GM23248 (cell line): ENCODE measurements around the gene BUD31. TPM values are rescaled to one million over a fixed set of nuclear protein-coding genes. Genes with fewer than 3 reads are reported as not detected.

Experiments used
- DNase-seq: peaks from one replicate; pipeline ENCODE4 v3.0.0-alpha.2; 2015
- H2AFZ ChIP-seq: fragments of 200-600 bp; sonication (generic); 2 replicates; pipeline ENCODE4 v1.6.1; 2016; ENCODE audit warnings: antibody characterized with exemption
- H3F3A ChIP-seq: fragments of 200-600 bp; sonication (generic); 2 replicates; pipeline ENCODE4 v1.6.1; 2016; ENCODE audit warnings: mild to moderate bottlenecking, antibody characterized with exemption, mixed run types; ENCODE audit not compliant: insufficient read depth
- H3K27ac ChIP-seq: fragments of 200-600 bp; sonication (generic); 2 replicates; pipeline ENCODE4 v1.5.1; 2016; ENCODE audit warnings: mild to moderate bottlenecking
- H3K27me3 ChIP-seq: fragments of 200-600 bp; sonication (generic); replicated peaks from 2 replicates; pipeline ENCODE4 v1.6.1; 2016; ENCODE audit warnings: mild to moderate bottlenecking; ENCODE audit not compliant: insufficient read depth
- H3K36me3 ChIP-seq: fragments of 200-600 bp; sonication (generic); 2 replicates; pipeline ENCODE4 v1.6.1; 2016; ENCODE audit warnings: low read depth, mild to moderate bottlenecking
- H3K4me1 ChIP-seq: fragments of 200-600 bp; sonication (generic); 2 replicates; pipeline ENCODE4 v1.6.1; 2016; ENCODE audit warnings: mild to moderate bottlenecking; ENCODE audit not compliant: insufficient read depth
- H3K4me2 ChIP-seq: fragments of 200-600 bp; sonication (generic); one replicate; pipeline ENCODE4 v1.6.1; 2016; ENCODE audit warnings: mild to moderate bottlenecking; ENCODE audit not compliant: unreplicated experiment
- H3K4me3 ChIP-seq: fragments of 200-600 bp; sonication (generic); 2 replicates; pipeline ENCODE4 v1.5.1; 2016; ENCODE audit warnings: mild to moderate bottlenecking
- H3K79me2 ChIP-seq: fragments of 200-600 bp; sonication (generic); 2 replicates; pipeline ENCODE4 v1.6.1; 2016; ENCODE audit warnings: mild to moderate bottlenecking; ENCODE audit not compliant: insufficient read depth
- H3K9ac ChIP-seq: fragments of 200-600 bp; sonication (generic); 2 replicates; pipeline ENCODE4 v1.6.1; 2016; ENCODE audit warnings: mild to moderate bottlenecking
- H3K9me2 ChIP-seq: fragments of 200-600 bp; sonication (generic); 2 replicates; pipeline ENCODE4 v1.6.1; 2016; ENCODE audit warnings: mixed run types, mild to moderate bottlenecking, moderate library complexity; ENCODE audit not compliant: insufficient read depth
- H3K9me3 ChIP-seq: fragments of 200-600 bp; sonication (generic); one replicate; pipeline ENCODE4 v1.6.1; 2017; ENCODE audit warnings: low read depth
- H4K20me1 ChIP-seq: fragments of 200-600 bp; sonication (generic); 2 replicates; pipeline ENCODE4 v1.6.0; 2016; ENCODE audit not compliant: insufficient read depth
- EZH2 ChIP-seq: fragments of 200-600 bp; sonication (generic); IDR thresholded peaks from 2 replicates; pipeline ENCODE4 v1.6.1; 2018; ENCODE audit warnings: antibody characterized with exemption, mild to moderate bottlenecking; ENCODE audit not compliant: insufficient read depth, poor library complexity, severe bottlenecking
- EZH2phosphoT487 ChIP-seq: fragments of 200-600 bp; sonication (generic); IDR thresholded peaks from 2 replicates; pipeline ENCODE4 v1.6.1; 2018; ENCODE audit warnings: antibody characterized with exemption, moderate library complexity, mild to moderate bottlenecking, low read depth; ENCODE audit not compliant: insufficient read depth
- WGBS, 2 experiments: methylation state at CpG; one replicate each; pipeline ENCODE4 v1.1.6; 2015 to 2017; ENCODE audit warnings: low lambda C conversion rate in 2 of 2, low coverage in 1 of 2; ENCODE audit errors: missing lambda C conversion rate in 2 of 2; 5-methylcytosine and 5-hydroxymethylcytosine counted together
- in situ Hi-C: fragments of 300-500 bp; cut with MboI; formaldehyde crosslinking; loops from 2 replicates; pipeline ENCODE4 v1.15.0; 2020
- polyA plus RNA-seq: library from polyadenylated mRNA; unstranded; fragments of >200 nt; fragmentation: Nextera tagmentation; extraction: Ambion mirVana; gene quantifications from 2 replicates; pipeline ENCODE4 v1.2.1, GENCODE V29; 2016
- total RNA-seq: library from RNA; depleted of rRNA; stranded (reverse); fragments of >200 nt; shearing (Covaris generic); gene quantifications from 2 replicates; pipeline ENCODE4 v1.2.3, GENCODE V29; 2014; rRNA removed

BUD31 gene
- total RNA-seq (71.8 and 79.4 TPM in 2 replicates), polyA plus RNA-seq (316 and 318 TPM in 2 replicates)

DNA sequence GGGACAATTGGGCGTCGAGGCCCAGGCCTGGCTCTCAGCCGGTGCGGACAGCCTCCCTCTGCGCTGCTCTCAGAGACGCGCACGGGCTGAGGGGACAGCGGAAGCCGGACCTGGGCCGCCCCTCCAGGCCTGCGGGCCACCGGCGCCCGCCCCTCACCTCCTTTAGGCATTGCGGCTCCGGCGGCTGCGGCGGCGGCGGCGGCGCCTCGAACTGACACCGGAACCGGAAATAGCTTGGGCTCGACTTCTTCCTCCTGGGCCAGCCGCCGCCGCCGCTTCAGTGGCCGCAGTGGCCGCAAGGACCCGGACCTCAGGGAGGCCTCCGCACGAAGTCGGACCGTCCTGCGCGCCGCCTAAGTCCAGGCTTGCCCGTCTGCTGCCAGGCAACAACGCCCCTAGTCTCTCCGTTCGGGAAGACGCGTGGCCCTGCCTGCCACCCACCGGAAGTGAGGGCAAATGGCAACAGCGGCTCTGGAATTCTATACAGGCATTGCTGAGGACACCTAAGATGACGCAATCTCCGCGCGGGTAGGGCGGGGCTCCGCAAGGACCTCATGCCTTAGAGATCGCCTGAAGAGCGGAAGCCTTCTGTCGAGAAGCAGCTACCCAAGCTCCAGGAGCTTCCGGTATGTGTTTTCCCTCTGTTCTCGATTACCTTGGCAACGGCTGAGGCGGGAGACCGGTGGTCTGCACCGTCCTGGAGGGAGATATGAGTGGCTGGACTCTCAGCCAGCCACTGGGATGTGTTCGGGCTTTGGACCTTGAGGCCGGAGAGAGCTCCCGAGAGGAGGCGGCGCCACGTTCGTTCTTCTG lies at the start of gene BUD31, which contains the start of gene PDAP1:
BUD31 (plus strand) TSS at position 591 of the 813 bp plus-strand sequence. CDS start 2,124 bp downstream, outside the sequence.
PDAP1 (minus strand) TSS at position 219 of the 813 bp plus-strand sequence; CDS start at position 170, 49 bp downstream.
- Histone ChIP-seq H3K27ac (peak within 1 kb of the TSS; percentile 96), H3K9me3 (no peaks in the 10 kb centered on the region), H3K9me2 (no peaks in the 10 kb centered on the region), H2AFZ (peak within 1 kb of the TSS; percentile 64), H3K4me1 (peaks cover 31% of the 10 kb centered on the region), H3K27me3 (no peaks in the 10 kb centered on the region), H3K36me3 (peaks cover 30% of the 10 kb centered on the region), H3F3A (peaks cover 27% of the 10 kb centered on the region), H4K20me1 (0 out of 2 replicates have a peak, but pooled peaks cover 9% of the 10 kb centered on the region), H3K4me2 (peak within 1 kb of the TSS; percentile 100), H3K9ac (peak within 1 kb of the TSS; percentile 98), H3K79me2 (peaks cover 95% of the 10 kb centered on the region), H3K4me3 (peak within 1 kb of the TSS; percentile 100)
- WGBS, 2 experiments = 1% methylated on average over 56 to 71 of the region's 72 CpGs
- no peak for TF ChIP-seq EZH2
- no peak for TF ChIP-seq EZH2phosphoT487
- in situ Hi-C loops = no loop called here
- DNase-seq = peak; percentile 97

DNA sequence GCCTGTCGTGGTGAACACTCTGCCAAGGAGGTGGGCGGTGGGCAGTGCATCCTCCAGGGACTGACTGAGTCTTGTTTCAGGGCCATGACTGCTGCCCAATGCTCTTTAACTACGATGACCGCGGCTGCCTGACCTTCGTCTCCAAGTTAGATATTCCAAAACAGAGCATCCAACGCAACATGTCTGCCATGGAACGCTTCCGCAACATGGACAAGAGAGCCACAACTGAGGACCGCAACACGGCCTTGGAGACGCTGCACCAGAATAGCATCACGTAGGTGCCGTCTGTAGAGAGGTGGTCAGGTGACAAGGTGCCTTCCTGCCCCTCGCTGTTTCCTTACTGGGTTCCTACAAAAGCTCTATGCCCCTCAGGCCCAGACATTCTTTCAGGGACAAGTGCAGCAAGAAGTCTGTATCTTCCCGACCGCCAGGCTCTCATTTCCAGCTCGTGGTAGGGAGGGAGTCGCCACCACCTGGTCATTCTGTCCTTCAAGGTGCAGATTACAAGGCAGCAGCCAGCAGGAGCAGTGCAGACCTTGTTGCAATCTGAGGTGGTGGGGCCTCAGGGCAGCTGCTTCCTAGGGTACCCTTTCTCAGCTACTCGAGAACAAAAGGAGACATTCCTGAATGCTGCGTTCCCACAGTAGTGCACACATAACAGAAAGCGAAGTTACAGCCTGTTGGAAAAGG lies 49.2 kb upstream of the BUD31 start:
- no peaks in the 10 kb centered on the region for H3K27me3 ChIP-seq
- in situ Hi-C loops = no loop called here
- TF ChIP-seq EZH2 = no peak
- no peak for TF ChIP-seq EZH2phosphoT487

DNA sequence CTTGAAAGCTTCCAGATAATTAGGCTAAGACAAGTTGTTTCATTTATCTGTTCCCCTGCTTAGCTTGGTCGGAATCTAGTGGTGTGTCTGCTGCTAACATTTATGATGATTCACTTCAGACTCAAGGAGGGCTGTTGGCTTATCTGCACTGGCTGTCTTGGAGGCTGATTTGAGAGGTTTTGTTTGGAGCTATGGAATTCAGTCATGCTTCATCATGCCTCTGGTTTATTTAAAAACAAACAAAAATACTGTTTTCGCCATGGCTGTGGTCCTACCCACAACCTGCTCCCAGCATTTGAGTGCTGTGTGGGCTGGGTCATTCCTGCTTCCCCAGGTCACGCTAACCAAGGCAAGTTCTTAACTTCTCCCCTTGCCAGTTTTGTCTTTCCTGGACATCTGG lies 46.0 kb upstream of the BUD31 start:
- Histone ChIP-seq H3F3A (peaks cover 44% of the 10 kb centered on the region), H3K27me3 (no peaks in the 10 kb centered on the region), H3K27ac (peak overlapping the region; percentile 50), H4K20me1 (no peaks in the 10 kb centered on the region), H3K4me3 (no peak overlapping the region), H3K36me3 (peaks cover 49% of the 10 kb centered on the region), H3K4me1 (peaks cover 8% of the 10 kb centered on the region; the same call in 1 of the 2 replicates), H3K9me2 (no peaks in the 10 kb centered on the region), H3K9ac (peak overlapping the region; percentile 12), H3K79me2 (peaks cover 6% of the 10 kb centered on the region; the same call in 1 of the 2 replicates), H2AFZ (no peak overlapping the region), H3K9me3 (no peaks in the 10 kb centered on the region), H3K4me2 (no peak overlapping the region)
- WGBS, 2 experiments = 48 to 52% methylated on average over 3 of the region's 3 CpGs
- DNase-seq = peak; percentile 76
- TF ChIP-seq EZH2phosphoT487 = no peak
- TF ChIP-seq EZH2 = no peak
- in situ Hi-C loops = no loop called here

More for the DNA sequence above, 49.2 kb upstream of the BUD31 start:
- H3F3A ChIP-seq = peaks cover 38% of the 10 kb centered on the region
- WGBS, 2 experiments = 90 to 92% methylated on average over 22 of the region's 22 CpGs
- no peak overlapping the region for H3K4me3 ChIP-seq
- no peaks in the 10 kb centered on the region for H3K9me3 ChIP-seq
- H2AFZ ChIP-seq = no peak overlapping the region
- DNase-seq = no peak
- H3K9me2 ChIP-seq = no peaks in the 10 kb centered on the region
- H4K20me1 ChIP-seq = no peaks in the 10 kb centered on the region
- H3K4me2 ChIP-seq = no peak overlapping the region
- H3K4me1 ChIP-seq = peaks cover 8% of the 10 kb centered on the region; the same call in 1 of the 2 replicates
- H3K79me2 ChIP-seq = peaks cover 4% of the 10 kb centered on the region; the same call in 1 of the 2 replicates
- H3K36me3 ChIP-seq = peaks cover 37% of the 10 kb centered on the region
- no peak overlapping the region for H3K9ac ChIP-seq
- no peak overlapping the region for H3K27ac ChIP-seq

DNA sequence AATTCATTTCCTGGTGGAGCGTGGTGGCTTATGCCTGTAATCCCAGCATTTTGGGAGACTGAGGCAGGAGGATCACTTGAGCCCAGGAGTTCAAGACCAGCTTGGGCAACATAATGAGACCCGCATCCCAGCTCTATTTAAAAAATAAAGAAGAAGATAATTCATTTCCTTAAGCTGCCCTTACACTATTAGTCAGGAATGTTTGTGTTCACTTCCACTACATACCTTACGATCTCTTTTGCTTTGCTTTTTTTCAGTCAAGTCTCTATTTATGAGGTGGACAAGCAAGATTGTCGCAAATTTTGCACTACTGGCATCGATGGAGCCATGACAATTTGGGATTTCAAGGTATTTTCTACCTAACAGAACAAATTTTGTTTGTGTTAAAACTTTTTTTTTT lies 45.5 kb upstream of the BUD31 start:
- Histone ChIP-seq H3K9me3 (no peaks in the 10 kb centered on the region), H3K9me2 (no peaks in the 10 kb centered on the region), H4K20me1 (no peaks in the 10 kb centered on the region), H3K9ac (peak overlapping the region; percentile 12), H3K27me3 (no peaks in the 10 kb centered on the region), H2AFZ (no peak overlapping the region), H3K4me1 (peaks cover 8% of the 10 kb centered on the region; the same call in 1 of the 2 replicates), H3K27ac (peak overlapping the region; percentile 50), H3K79me2 (peaks cover 6% of the 10 kb centered on the region; the same call in 1 of the 2 replicates), H3K36me3 (peaks cover 49% of the 10 kb centered on the region), H3K4me2 (no peak overlapping the region), H3K4me3 (no peak overlapping the region), H3F3A (peaks cover 45% of the 10 kb centered on the region)
- no peak for DNase-seq
- TF ChIP-seq EZH2phosphoT487 = no peak
- no peak for TF ChIP-seq EZH2
- WGBS, 2 experiments = 95 to 97% methylated on average over 5 of the region's 5 CpGs
- in situ Hi-C loops = no loop called here
